Lower lobe of right lung (tissue), 2 donors: ENCODE measurements around the gene LSP1. TPM values are rescaled to one million over a fixed set of nuclear protein-coding genes. Genes with fewer than 3 reads are reported as not detected.
A peak's percentile ranks its signal among the peaks of the same experiment; 100 is the strongest.

Experiments used
- ATAC-seq, 2 donors: fragments of 200-7000 bp; cut with Tn5 transposase; one replicate each; pipeline ENCODE4 v1.9.1; 2020 to 2022; ENCODE audit warnings: mild to moderate bottlenecking in 2 of 2, moderate library complexity in 2 of 2
- DNase-seq: peaks from one replicate; pipeline ENCODE4 v3.0.0-alpha.2; 2020
- H3K27ac ChIP-seq: fragments of 200-600 bp; one replicate; pipeline ENCODE4 v1.8.0; 2022
- H3K27me3 ChIP-seq: fragments of 200-600 bp; one replicate; pipeline ENCODE4 v1.8.0; 2022; ENCODE audit warnings: low read depth
- H3K36me3 ChIP-seq: fragments of 200-600 bp; one replicate; pipeline ENCODE4 v1.8.0; 2022; ENCODE audit warnings: mild to moderate bottlenecking
- H3K4me1 ChIP-seq: fragments of 200-600 bp; one replicate; pipeline ENCODE4 v1.8.0; 2022
- H3K4me3 ChIP-seq: fragments of 200-600 bp; one replicate; pipeline ENCODE4 v1.8.0; 2022; ENCODE audit warnings: mild to moderate bottlenecking
- H3K9me3 ChIP-seq: fragments of 200-600 bp; one replicate; pipeline ENCODE4 v1.8.0; 2022
- intact Hi-C: fragments of 100-400 bp; cut with DNase I; formaldehyde crosslinking; loops from one replicate; pipeline ENCODE4 v1.11.0; 2022
- total RNA-seq: library from RNA; stranded (reverse); fragmentation: NEBNext Ultra II Directional; extraction: Animal tissue kit (Norgen Biotek cat#: 25700); gene quantifications from one replicate; pipeline ENCODE4 v1.2.1, GENCODE V29; 2021
- TF ChIP-seq, protein P1 (sequence below): fragments of 200-600 bp; IDR thresholded peaks from one replicate; pipeline ENCODE4 v1.8.0; 2022; ENCODE audit warnings: antibody characterized with exemption, mild to moderate bottlenecking
- donor health status: DM: no; HTN: yes; CAD: no; lungs with severe emphysema.

Gene LSP1
- total RNA-seq, 1 donor from 2014 or later, result 90.4 TPM

DNA sequence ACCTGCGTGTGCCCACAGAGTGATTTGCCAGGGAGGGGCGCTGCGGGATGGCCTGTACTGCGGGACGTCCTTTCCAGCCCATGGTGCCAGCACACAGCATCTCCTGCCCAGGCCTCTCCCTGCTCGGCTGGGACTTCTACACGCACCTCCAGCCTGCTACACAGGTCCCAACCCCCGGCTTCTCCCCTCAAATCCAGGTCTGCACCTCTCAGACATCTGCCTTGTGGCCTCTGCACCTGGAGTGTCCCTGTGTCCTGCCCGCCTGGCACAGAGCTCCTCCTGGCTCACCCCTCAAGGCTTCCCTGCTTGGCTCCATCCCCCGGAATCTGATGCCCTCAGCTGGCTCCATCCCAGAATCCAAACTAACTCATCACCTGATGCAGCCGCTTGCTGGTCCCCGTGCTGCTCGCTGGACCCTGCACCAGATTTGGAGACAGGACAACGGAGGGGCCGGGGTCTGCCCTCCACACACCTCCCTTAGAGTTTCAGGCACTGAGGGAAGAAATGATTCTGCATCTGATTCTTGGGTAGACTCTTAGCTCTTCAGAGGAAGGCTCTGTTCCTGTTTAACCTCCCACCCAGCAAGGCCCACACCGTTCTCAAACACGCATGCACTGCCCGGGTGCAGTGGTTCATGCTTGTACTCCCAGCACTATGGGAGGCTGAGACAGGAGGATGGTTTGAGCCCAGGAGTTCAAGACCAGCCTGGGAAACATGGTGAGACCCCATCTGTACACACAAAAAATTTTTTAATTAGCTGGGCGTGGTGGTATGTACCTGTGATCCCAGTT lies 4.0 kb upstream of the LSP1 start:
- TF ChIP-seq, protein P1, sequence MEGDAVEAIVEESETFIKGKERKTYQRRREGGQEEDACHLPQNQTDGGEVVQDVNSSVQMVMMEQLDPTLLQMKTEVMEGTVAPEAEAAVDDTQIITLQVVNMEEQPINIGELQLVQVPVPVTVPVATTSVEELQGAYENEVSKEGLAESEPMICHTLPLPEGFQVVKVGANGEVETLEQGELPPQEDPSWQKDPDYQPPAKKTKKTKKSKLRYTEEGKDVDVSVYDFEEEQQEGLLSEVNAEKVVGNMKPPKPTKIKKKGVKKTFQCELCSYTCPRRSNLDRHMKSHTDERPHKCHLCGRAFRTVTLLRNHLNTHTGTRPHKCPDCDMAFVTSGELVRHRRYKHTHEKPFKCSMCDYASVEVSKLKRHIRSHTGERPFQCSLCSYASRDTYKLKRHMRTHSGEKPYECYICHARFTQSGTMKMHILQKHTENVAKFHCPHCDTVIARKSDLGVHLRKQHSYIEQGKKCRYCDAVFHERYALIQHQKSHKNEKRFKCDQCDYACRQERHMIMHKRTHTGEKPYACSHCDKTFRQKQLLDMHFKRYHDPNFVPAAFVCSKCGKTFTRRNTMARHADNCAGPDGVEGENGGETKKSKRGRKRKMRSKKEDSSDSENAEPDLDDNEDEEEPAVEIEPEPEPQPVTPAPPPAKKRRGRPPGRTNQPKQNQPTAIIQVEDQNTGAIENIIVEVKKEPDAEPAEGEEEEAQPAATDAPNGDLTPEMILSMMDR, result no peak
- no peak for DNase-seq
- Histone ChIP-seq H3K36me3 (no peaks in the 10 kb centered on the region), H3K4me1 (peaks cover 57% of the 10 kb centered on the region), H3K9me3 (no peaks in the 10 kb centered on the region), H3K27me3 (no peaks in the 10 kb centered on the region), H3K27ac (no peak overlapping the region), H3K4me3 (no peak overlapping the region)
- intact Hi-C loops, result no loop called here
- ATAC-seq, result no peak

DNA sequence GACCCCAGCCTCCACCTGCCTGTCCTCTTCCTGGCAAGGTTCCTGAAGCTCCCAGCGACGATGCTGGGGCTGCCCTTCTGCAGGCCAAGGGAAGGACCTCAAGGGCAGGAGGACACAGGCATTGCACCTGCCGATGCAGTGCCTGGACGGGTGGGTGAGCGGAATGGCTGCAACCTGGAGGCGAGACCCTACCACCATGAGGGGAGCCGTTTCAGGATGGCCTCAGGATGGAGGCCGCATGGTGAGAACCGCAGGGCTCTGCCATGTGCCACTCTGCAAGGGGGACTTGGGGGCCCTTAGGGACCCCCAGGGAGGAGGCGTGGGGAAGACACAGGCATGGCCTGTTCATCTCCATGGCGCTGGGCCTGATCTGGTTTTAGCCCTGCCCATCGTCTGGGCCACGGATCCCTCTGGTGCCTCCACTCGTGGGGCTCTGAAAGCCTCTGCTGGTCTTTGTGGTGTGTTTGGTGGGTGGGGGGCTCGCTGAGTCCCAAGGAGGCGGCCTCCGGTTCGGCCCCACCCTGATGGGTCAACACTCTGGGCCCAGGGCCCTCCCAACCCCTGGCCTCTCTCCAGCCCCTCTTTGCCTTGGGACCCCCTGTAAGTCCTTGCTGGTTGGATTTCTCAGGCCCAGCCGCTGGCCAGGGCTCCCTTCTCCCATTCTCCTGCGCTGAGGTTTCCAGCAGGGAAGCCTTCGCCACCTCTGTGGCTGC lies 1.3 kb upstream of the LSP1 start:
- Histone ChIP-seq H3K4me1 (peaks cover 31% of the 10 kb centered on the region), H3K36me3 (no peaks in the 10 kb centered on the region), H3K27ac (peak overlapping the region; percentile 88), H3K27me3 (no peaks in the 10 kb centered on the region), H3K4me3 (no peak overlapping the region), H3K9me3 (no peaks in the 10 kb centered on the region)
- no peak for ATAC-seq
- TF ChIP-seq, protein P1, result no peak
- intact Hi-C loops, result no loop called here
- no peak for DNase-seq

GRCh38 chr11:1852271-1852876 lies 510 bp upstream of the LSP1 start:
- TF ChIP-seq, protein P1, result no peak
- H3K36me3 ChIP-seq, result no peaks in the 10 kb centered on the region
- H3K27ac ChIP-seq, result peak overlapping the region; percentile 88
- intact Hi-C loops, result no loop called here
- H3K4me3 ChIP-seq, result peak overlapping the region; percentile 58
- H3K27me3 ChIP-seq, result no peaks in the 10 kb centered on the region
- DNase-seq (no peak), ATAC-seq (no peak)
- no peaks in the 10 kb centered on the region for H3K9me3 ChIP-seq
- peaks cover 31% of the 10 kb centered on the region for H3K4me1 ChIP-seq

GRCh38 chr11:1853376-1854131 lies 670 bp downstream of the LSP1 start:
- DNase-seq (no peak), ATAC-seq (peak in 1 of 2 donors; percentile 5)
- Histone ChIP-seq H3K27ac (peak overlapping the region; percentile 88), H3K4me1 (peaks cover 25% of the 10 kb centered on the region), H3K27me3 (no peaks in the 10 kb centered on the region), H3K4me3 (peak overlapping the region; percentile 58), H3K36me3 (no peaks in the 10 kb centered on the region), H3K9me3 (no peaks in the 10 kb centered on the region)
- TF ChIP-seq, protein P1, result no peak
- intact Hi-C loops, result no loop called here
